ENCODE data around the gene STAT4. TPM values are rescaled to one million over a fixed set of nuclear protein-coding genes. Genes with fewer than 3 reads are reported as not detected.

The STAT4 gene
- total RNA-seq, 4 donors from 2014 or later, result 3.1 to 9.1 TPM; not detected in 2

GRCh38 chr2:191026377-191026776 lies 124.4 kb downstream of the STAT4 start:
- no peak overlapping the region for H3K4me3 ChIP-seq
- 40 to 100% methylated on average over 1 to 2 of the region's 2 CpGs for WGBS, 2 donors (ENCODE audit: low coverage in 1 of 2)
- intact Hi-C loops (cut with DNase I; ENCODE audit: low total_unique reads), result no loop called here
- in situ Hi-C loops (cut with MboI; ENCODE audit: low pct_ligation_motif_present in 1 of 4, low pct_unique_long_range_greater_than_20kb in 1 of 4, low sequenced_read_pairs in 3 of 4), result no loop called here
- peaks cover 0 to 33% (median under 1%) of the 10 kb centered on the region in 4 donors for H3K4me1 ChIP-seq
- no peaks in the 10 kb centered on the region for H3K9me3 ChIP-seq
- DNase-seq, result no peak
- H3K27me3 ChIP-seq, result no peaks in the 10 kb centered on the region
- TF ChIP-seq EP300 (IDR thresholded peaks at IDR 0.05; ENCODE audit: low read depth) (no peak), CTCF (IDR thresholded peaks at IDR 0.05) (no peak), POLR2AphosphoS5 (IDR thresholded peaks at IDR 0.05) (no peak), POLR2A (IDR thresholded peaks at IDR 0.05) (no peak)
- no peaks in the 10 kb centered on the region for H3K36me3 ChIP-seq
- no peak overlapping the region for H3K27ac ChIP-seq

- H3K27me3 ChIP-seq, result no peaks in the 10 kb centered on the region
- no peaks in the 10 kb centered on the region for H3K36me3 ChIP-seq
- peaks cover 0 to 37% (median 7%) of the 10 kb centered on the region in 4 donors for H3K4me1 ChIP-seq
- no peak overlapping the region for H3K27ac ChIP-seq
- WGBS, 2 donors (ENCODE audit: low coverage in 1 of 2), result 58 to 59% methylated on average over 1 of the region's 1 CpG
- TF ChIP-seq POLR2AphosphoS5 (IDR thresholded peaks at IDR 0.05) (no peak), CTCF (IDR thresholded peaks at IDR 0.05) (no peak)
- in situ Hi-C loops (cut with MboI; ENCODE audit: low pct_ligation_motif_present in 1 of 4, low pct_unique_long_range_greater_than_20kb in 1 of 4, low sequenced_read_pairs in 3 of 4) (no loop called here), intact Hi-C loops (cut with DNase I; ENCODE audit: low total_unique reads) (no loop called here)
- no peaks in the 10 kb centered on the region for H3K9me3 ChIP-seq
- no peak overlapping the region for H3K4me3 ChIP-seq
- no peak for DNase-seq
These were observed 125.7 kb downstream of the STAT4 start for GRCh38 chr2:191025135-191025534.

- Histone ChIP-seq H3K36me3 (no peaks in the 10 kb centered on the region), H3K4me1 (peaks cover 0 to 44% (median 9%) of the 10 kb centered on the region in 4 donors), H3K4me3 (no peak overlapping the region), H3K27ac (no peak overlapping the region), H3K9me3 (no peaks in the 10 kb centered on the region), H3K27me3 (no peaks in the 10 kb centered on the region)
- no peak for DNase-seq
- in situ Hi-C loops (cut with MboI; ENCODE audit: low pct_ligation_motif_present in 1 of 4, low pct_unique_long_range_greater_than_20kb in 1 of 4, low sequenced_read_pairs in 3 of 4) (loop anchor here in 1 of 4 donors (25.0 kb wide), 1 partner anchor 136 kb away; the partner anchor contains the start of gene GLS), intact Hi-C loops (cut with DNase I; ENCODE audit: low total_unique reads) (no loop called here)
- no peak for TF ChIP-seq POLR2AphosphoS5 (IDR thresholded peaks at IDR 0.05)
- no peak for TF ChIP-seq CTCF (IDR thresholded peaks at IDR 0.05)
- no peak for TF ChIP-seq EP300 (IDR thresholded peaks at IDR 0.05; ENCODE audit: low read depth)
- 70 to 80% methylated on average over 6 to 7 of the region's 7 CpGs for WGBS, 2 donors (ENCODE audit: low coverage in 1 of 2)
These were observed 127.5 kb downstream of the STAT4 start for GRCh38 chr2:191023235-191023679.

GRCh38 chr2:191020742-191021381 lies 129.9 kb downstream of the STAT4 start:
- Histone ChIP-seq H3K4me3 (peak overlapping the region; percentile 66 to 73 (median 68)), H3K4me1 (peaks cover 0 to 35% (median 9%) of the 10 kb centered on the region in 4 donors), H3K9me3 (no peaks in the 10 kb centered on the region), H3K27me3 (no peaks in the 10 kb centered on the region), H3K27ac (peak overlapping the region; percentile 88 to 98 (median 96)), H3K36me3 (no peaks in the 10 kb centered on the region)
- DNase-seq, result peak; percentile 24
- TF ChIP-seq EP300 (IDR thresholded peaks at IDR 0.05; ENCODE audit: low read depth) (no peak), POLR2A (IDR thresholded peaks at IDR 0.05) (no peak), CTCF (IDR thresholded peaks at IDR 0.05) (no peak), POLR2AphosphoS5 (IDR thresholded peaks at IDR 0.05) (no peak)
- WGBS, 2 donors (ENCODE audit: low coverage in 1 of 2), result 5 to 15% methylated on average over 4 to 14 of the region's 14 CpGs
- in situ Hi-C loops (cut with MboI; ENCODE audit: low pct_ligation_motif_present in 1 of 4, low pct_unique_long_range_greater_than_20kb in 1 of 4, low sequenced_read_pairs in 3 of 4), result loop anchor here in 1 of 4 donors (25.0 kb wide), 1 partner anchor 134 kb away; the partner anchor contains the start of gene GLS
- intact Hi-C loops (cut with DNase I; ENCODE audit: low total_unique reads), result no loop called here

Measured in transverse colon (tissue), 4 donors.